ENCODE measurements around the gene PIEZO2. TPM values are rescaled to one million over a fixed set of nuclear protein-coding genes. Genes with fewer than 3 reads are reported as not detected.
"Not testable (repeated sequence)": the region's sequence is repeated elsewhere in the genome, so short reads cannot be mapped to it uniquely, and the experiment has no call there.

PIEZO2 gene
- total RNA-seq, 3 donors from 2014 or later (not counting 1 experiment from before 2014, with no cell fraction given) = not detected

GRCh38 chr18:10620670-10621329 lies 528.6 kb downstream of the PIEZO2 start:
- not testable (repeated sequence) for H3K27ac Mint-ChIP-seq; H3K4me1 Mint-ChIP-seq; H3K27ac ChIP-seq (ENCODE audit: low read length); H3K36me3 Mint-ChIP-seq; H3K27me3 ChIP-seq (ENCODE audit: control insufficient read depth, insufficient read depth, low read length); H3K4me3 ChIP-seq (ENCODE audit: low read length); H3K9me3 ChIP-seq (ENCODE audit: control insufficient read depth, insufficient read depth, low read length); H3K36me3 ChIP-seq (ENCODE audit: control insufficient read depth, insufficient read depth, low read length); DNase-seq; H3K4me3 Mint-ChIP-seq; H3K9me3 Mint-ChIP-seq; H3K4me1 ChIP-seq (ENCODE audit: control insufficient read depth, insufficient read depth, low read length); ATAC-seq
- intact Hi-C loops (cut with micrococcal nuclease) = loop anchor here (10.0 kb wide), 1 partner anchor 1594 kb away; no protein-coding TSS in a partner anchor
- peaks cover 0 to 10% of the 10 kb centered on the region in 2 donors for H3K27me3 Mint-ChIP-seq (ENCODE audit: low read depth in 2 of 2)
- 63% methylated on average over 2 of the region's 2 CpGs for WGBS (ENCODE audit: insufficient coverage)
